ENCODE results near the gene P2RY10.

DNA sequence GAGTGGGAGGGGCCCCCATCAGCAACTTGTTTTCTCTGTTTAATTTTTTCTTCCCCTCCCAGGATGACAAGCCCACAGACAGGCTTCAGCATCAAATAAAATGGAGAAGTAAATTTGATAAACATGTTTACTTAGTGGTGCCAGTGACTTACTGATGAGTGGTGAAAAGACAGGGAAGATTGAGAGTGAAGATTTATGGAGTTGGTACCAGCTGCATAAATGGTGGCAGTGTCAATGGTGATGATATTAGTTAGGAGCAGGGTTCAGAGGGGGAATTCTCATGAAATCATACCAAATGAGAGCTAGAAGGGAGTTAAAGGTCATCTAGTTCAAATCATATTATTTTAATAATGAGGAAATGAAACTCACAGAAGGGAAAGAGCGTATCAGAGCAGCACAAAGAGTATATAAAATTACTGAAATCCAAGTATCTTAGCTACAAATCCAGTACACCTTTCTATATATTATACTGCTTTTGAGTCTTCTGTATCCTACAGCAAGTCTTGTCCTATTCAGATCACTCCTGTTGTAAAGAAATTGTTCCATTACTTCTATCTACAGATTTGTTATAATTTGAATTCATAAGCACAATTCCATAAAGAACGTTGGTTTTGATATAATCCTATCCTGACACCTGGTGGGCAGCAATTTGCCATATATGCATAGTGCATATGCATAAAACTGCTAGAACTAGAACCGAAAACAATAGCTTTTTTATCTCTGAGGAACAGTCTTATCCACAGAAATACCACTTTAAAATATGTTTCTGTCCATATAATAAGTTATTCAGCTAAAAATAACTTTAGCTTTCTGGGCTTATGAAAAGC lies 5.0 kb downstream of the P2RY10 start:
- TF ChIP-seq, protein P1, sequence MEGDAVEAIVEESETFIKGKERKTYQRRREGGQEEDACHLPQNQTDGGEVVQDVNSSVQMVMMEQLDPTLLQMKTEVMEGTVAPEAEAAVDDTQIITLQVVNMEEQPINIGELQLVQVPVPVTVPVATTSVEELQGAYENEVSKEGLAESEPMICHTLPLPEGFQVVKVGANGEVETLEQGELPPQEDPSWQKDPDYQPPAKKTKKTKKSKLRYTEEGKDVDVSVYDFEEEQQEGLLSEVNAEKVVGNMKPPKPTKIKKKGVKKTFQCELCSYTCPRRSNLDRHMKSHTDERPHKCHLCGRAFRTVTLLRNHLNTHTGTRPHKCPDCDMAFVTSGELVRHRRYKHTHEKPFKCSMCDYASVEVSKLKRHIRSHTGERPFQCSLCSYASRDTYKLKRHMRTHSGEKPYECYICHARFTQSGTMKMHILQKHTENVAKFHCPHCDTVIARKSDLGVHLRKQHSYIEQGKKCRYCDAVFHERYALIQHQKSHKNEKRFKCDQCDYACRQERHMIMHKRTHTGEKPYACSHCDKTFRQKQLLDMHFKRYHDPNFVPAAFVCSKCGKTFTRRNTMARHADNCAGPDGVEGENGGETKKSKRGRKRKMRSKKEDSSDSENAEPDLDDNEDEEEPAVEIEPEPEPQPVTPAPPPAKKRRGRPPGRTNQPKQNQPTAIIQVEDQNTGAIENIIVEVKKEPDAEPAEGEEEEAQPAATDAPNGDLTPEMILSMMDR (IDR thresholded peaks at IDR 0.05), result no peak
- TF ChIP-seq POLR2A (IDR thresholded peaks at IDR 0.05), result no peak
